HG02763 (cell line): Measurements from ENCODE around the gene MTF1.
"Not testable (repeated sequence)": the region's sequence is repeated elsewhere in the genome, so short reads cannot be mapped to it uniquely, and the experiment has no call there.

Experiments used
- ATAC-seq: cut with Tn5 transposase; IDR thresholded peaks from one replicate; pipeline ENCODE4 v1.9.1; 2021; ENCODE audit warnings: mild to moderate bottlenecking, moderate library complexity; ENCODE audit not compliant: unreplicated experiment

Gene MTF1

DNA sequence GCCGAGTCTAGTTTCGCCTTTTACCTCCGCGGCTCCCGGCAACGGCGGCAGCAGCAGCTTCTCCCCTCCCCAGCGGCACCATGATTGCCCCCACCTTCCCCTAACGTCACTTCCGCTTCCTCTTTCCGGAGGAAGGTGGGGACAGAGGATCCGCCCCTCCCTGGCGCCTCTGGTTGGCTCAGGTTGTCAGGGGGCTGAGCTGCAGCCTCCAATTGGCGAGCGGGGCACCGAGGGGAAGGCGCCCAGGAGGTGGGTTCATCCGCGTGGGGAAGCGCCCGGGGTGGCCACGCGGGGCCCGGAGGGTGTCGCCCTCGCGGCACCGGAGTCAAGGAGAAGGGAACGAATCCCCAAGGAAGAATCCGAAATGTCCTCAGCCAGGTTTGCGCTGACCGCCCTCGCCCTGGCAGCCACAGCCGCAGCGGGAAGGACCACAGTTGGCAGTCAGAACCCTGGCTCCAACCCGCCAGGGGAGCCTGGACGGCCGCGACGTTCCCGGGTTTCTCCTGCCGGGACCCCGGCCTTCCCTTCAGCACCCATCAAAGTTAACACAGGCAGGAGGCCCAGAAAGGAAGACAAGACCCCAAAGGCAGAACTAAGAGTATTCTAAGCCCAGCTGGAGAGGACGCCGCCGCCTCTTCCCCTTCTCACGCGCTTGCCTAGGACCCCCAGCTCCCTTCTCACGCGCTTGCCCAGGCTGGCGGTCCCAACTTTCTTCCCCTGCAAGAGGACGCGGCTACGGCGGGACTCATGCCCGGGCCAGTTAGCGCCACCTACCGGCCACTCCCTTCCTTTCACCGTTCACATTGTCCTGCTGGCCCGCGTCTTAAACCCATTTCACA lies at the start of gene MTF1:
MTF1 (minus strand) TSS at position 86 of the 839 bp plus-strand sequence. CDS start 1,934 bp downstream, outside the sequence.
- peak; percentile 91 for ATAC-seq

- not testable (repeated sequence) for ATAC-seq
These were observed 49.1 kb upstream of the MTF1 start for GRCh38 chr1:37908531-37908930.

GRCh38 chr1:37907416-37908125 lies 48.2 kb upstream of the MTF1 start:
- ATAC-seq = not testable (repeated sequence)

- ATAC-seq = not testable (repeated sequence)
These were observed 47.2 kb upstream of the MTF1 start for GRCh38 chr1:37906591-37906990.

- ATAC-seq = no peak
These were observed 46.3 kb upstream of the MTF1 start for GRCh38 chr1:37905727-37906126.

- ATAC-seq = not testable (repeated sequence)
These were observed 44.5 kb upstream of the MTF1 start for GRCh38 chr1:37903921-37904320.

DNA sequence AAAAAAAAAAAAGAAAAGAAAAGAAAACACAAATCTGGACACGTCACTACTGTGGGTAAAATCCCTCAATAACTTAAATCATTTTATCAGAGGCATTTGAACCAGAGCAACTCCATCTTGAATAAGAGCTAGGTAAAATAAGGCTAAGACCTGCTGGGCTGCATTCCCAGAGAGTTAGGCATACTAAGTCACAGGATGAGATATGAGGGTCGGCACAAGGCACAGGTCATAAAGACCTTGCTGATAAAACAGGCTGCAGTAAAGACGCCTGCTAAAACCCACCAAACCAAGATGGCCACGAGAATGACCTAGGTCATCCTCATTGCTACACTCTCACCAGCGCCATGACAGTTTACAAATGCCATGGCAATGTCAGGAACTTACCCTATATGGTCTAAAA lies 43.6 kb upstream of the MTF1 start:
- ATAC-seq = no peak

DNA sequence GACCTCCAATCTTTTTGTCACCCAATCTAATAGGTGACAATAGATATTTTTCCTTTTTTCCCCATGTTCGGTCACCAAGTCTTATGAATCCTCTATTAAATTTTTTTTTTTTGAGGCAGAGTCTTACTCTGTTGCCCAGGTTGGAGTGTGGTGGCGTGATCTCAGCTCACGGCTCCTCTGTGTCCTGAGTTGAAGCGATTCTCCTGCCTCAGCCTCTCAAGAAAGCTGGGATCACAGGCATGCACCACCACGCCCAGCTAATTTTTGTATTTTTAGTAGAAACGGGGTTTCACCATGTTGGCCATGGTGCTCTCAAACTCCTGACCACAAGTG lies 42.5 kb upstream of the MTF1 start:
- ATAC-seq = peak; percentile 15

GRCh38 chr1:37901191-37901892 lies 42.0 kb upstream of the MTF1 start:
- ATAC-seq = peak; percentile 65

- not testable (repeated sequence) for ATAC-seq
These were observed 38.2 kb upstream of the MTF1 start for GRCh38 chr1:37897563-37897962.

- ATAC-seq = no peak
These were observed 34.3 kb upstream of the MTF1 start for GRCh38 chr1:37893673-37894072.

DNA sequence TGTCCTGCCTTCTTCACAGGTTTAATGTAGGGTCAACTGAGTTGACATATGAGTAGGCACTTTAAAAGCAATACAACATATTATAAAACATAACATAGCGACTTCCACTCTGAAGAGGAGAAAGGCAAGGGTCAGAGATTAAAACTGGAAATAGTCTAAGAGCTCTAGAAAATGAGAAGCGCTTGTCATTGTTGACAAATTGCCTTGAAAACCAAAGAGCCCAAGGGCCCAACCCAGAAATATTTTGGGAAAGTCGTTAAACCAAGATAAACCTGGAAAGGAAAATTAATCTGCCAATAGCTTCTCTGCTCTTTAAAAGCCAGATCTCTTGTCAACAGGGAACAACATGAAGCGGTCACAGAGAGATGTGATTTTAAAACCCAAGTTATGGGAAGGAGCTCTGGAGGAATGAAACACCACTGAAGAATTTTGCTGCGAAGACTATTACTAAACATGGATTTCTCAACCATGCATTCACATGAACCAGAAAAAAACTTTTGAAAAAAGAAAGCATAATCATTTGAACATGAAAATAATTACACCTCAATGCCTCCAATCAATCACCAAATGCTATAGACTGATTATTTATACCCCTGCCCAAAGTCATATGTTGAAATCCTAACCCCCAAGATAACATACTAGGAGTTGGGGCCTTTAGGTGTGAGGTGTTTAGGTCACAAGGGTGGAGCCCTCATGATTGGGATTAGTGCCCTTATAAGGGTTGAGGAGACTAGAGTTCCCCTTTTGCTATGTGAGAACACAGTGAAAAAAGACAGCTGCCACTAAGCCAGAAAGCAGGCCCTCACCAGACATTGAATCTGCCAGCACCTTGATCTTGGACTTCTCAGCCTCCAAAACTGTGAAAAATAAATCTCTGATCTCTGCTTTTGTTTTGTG lies 33.0 kb upstream of the MTF1 start:
- ATAC-seq = no peak

DNA sequence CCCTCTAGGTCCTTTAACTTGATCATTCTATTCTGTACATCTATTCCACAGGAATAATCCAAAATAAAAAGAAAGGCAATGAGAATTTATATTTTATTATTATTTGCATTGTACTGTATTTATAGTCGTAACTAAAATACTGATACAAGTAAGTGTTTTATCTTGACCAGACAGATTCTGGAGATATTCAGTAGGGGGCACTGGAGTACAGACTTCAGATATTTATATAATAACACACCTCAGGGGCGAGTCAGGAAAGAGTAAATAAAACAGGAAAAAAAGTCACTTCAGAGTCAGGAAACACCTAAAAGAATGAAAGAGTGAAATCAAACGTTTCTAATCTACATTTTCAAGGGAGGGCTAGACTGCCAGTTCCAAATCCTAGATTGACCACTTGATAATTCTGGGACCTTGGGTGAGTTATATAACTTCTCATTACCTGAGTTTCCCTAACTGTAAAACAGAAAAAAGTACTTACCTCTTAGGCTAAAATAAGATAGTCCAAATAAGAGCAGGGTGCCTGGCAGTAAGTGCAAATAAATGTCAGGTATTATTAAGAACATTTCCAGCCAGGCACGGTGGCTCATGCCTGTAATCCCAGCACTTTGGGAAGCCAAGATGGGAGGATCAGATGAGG lies 31.1 kb upstream of the MTF1 start:
- ATAC-seq = no peak

- ATAC-seq = no peak
These were observed 28.8 kb upstream of the MTF1 start for GRCh38 chr1:37888022-37888700.

DNA sequence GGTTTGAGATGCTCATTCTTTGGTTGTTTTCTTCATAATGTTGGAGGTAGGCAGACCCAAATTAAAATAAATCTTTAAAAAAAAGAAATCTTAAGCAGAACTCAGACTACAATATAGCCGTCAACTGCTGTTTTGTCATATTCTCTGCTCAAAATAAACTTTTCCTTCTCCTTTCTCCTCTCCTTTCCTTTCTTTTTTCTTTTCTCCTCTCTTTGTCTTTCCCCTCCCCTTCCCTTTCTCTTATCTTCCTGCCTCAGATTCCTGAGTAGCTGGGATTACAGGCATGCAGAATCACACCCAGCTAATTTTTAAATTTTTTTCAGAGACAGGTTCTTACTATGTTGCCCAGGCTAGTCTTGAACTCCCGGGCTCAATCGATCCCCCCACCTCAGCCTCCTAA lies 24.8 kb upstream of the MTF1 start:
- no peak for ATAC-seq

- ATAC-seq = no peak
These were observed 24.3 kb upstream of the MTF1 start for GRCh38 chr1:37883671-37884070.

DNA sequence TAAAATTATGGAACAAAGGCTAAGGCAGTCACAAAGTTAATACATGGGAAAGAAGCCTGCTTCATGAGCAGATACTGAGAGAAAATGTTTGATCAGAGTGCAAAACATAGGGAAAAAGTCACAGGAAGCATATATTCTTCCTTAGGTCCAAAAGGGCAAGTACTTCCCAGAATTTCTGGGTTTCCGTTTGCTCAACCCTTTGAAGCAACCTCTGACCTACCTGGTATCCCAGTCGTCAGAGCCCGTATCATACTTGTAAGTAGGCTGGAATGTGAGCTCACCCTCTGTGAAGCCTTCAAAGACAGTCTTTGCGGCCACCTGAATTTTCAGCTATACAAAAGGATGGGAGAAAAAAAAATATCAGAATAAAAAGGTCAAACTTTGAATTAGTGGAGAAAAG lies 20.5 kb upstream of the MTF1 start:
- no peak for ATAC-seq

GRCh38 chr1:37878071-37878470 lies 18.7 kb upstream of the MTF1 start:
- ATAC-seq = no peak

DNA sequence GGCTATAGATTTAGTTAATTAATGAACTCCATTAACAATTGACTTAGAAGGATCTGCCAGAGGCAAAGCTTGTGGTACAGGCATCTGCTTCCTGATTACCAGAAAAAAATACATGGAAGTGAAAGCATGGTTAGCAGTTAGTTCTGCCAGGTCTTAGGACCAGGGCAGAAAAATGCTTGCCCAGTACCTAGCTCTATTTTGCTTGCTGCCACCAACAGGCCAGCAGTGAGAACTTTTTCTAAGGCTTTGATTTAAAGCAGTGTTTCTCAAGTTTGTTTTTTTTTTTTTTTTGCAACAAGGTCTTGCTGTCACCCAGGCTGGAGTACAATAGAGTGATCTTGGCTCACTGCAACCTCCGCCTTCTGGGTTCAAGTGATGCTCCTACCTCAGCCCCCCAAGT lies 16.4 kb upstream of the MTF1 start:
- no peak for ATAC-seq

DNA sequence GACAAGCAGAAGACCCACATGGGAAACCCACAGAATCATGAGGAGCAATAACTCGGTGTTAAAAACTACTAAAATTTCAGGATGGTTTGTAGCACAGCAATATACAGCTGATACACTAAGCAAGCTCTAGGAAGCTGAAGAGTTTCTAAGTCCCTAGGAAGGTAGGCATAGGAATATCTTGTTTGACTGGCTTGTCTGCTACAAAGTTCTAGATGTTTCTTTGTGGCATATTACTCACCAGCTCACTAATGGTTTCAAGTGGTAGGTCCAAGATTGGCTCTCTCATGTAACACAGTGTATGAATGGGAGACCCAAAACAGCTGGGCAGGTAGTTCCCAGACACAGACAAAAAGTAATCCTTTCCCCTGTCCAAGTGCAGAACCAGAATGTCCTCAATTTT lies 13.3 kb upstream of the MTF1 start:
- ATAC-seq = no peak
